Measurements from ENCODE around the gene SCN3A. TPM values are rescaled to one million over a fixed set of nuclear protein-coding genes. Genes with fewer than 3 reads are reported as not detected.

Gene SCN3A
- total RNA-seq, 4 donors from 2014 or later: 0.62 to 5.7 (median 1.4) TPM

DNA sequence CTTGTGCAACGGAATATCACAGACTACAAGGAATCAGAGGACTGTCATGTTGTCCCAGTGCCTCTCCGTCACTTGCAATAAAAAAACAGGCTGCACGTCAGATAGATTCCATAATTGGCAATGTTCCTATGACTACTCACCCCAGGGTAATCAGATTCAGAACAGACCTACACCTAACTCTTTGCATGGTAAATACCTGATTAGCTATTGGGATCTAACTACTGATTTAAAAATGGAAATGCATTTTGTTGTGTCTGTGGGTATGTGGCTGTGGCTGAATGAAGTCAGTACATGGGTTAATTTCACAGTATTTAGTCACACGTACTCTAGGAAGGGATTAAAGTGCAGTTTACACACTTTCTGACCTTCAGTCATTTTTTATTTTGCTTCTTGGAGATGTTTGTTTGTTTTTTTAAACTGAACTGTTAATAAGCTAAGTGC lies 91.7 kb downstream of the SCN3A start:
- no peak for ATAC-seq
- Histone ChIP-seq H3K9me3 (peaks cover 0 to 4% (median 0%) of the 10 kb centered on the region in 3 donors), H3K27ac (no peak overlapping the region), H3K4me3 (no peak overlapping the region), H3K36me3 (no peaks in the 10 kb centered on the region), H3K4me1 (no peaks in the 10 kb centered on the region), H3K27me3 (no peaks in the 10 kb centered on the region)
- TF ChIP-seq POLR2AphosphoS5 (IDR thresholded peaks at IDR 0.05): no peak
- TF ChIP-seq POLR2A (IDR thresholded peaks at IDR 0.05): no peak
- no peak for TF ChIP-seq EP300 (IDR thresholded peaks at IDR 0.05)
- TF ChIP-seq, protein P1, sequence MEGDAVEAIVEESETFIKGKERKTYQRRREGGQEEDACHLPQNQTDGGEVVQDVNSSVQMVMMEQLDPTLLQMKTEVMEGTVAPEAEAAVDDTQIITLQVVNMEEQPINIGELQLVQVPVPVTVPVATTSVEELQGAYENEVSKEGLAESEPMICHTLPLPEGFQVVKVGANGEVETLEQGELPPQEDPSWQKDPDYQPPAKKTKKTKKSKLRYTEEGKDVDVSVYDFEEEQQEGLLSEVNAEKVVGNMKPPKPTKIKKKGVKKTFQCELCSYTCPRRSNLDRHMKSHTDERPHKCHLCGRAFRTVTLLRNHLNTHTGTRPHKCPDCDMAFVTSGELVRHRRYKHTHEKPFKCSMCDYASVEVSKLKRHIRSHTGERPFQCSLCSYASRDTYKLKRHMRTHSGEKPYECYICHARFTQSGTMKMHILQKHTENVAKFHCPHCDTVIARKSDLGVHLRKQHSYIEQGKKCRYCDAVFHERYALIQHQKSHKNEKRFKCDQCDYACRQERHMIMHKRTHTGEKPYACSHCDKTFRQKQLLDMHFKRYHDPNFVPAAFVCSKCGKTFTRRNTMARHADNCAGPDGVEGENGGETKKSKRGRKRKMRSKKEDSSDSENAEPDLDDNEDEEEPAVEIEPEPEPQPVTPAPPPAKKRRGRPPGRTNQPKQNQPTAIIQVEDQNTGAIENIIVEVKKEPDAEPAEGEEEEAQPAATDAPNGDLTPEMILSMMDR (IDR thresholded peaks at IDR 0.05): no peak
- WGBS, 2 donors (ENCODE audit: low coverage in 1 of 2): 53 to 61% methylated on average over 3 to 4 of the region's 4 CpGs

DNA sequence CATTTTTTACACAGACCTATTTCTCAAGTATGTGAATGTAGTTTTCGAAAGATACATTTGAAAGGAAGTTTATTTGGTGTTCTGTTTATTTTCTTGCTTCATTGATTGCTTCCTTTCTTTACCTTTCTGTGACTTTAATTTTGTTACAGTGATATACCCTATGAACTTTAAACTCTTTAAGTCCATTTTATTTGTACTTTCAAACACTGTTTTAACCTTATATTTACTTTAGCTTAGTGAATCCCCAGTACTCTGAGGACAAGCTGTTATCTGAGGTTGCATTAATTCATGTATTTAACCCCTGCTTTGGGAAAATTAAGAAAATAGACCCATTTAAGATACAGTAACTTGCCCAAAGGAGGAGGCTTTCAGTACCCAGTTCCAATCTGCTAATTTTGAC lies 93.5 kb downstream of the SCN3A start:
- no peaks in the 10 kb centered on the region for H3K36me3 ChIP-seq
- H3K27me3 ChIP-seq: no peaks in the 10 kb centered on the region
- no peaks in the 10 kb centered on the region for H3K4me1 ChIP-seq
- no peaks in the 10 kb centered on the region for H3K9me3 ChIP-seq
- ATAC-seq: no peak
- H3K27ac ChIP-seq: no peak overlapping the region
- H3K4me3 ChIP-seq: no peak overlapping the region
- TF ChIP-seq POLR2AphosphoS5 (IDR thresholded peaks at IDR 0.05): no peak
- TF ChIP-seq, protein P1 (IDR thresholded peaks at IDR 0.05): no peak
- no peak for TF ChIP-seq EP300 (IDR thresholded peaks at IDR 0.05)
- no peak for TF ChIP-seq POLR2A (IDR thresholded peaks at IDR 0.05)
- 88 to 89% methylated on average over 1 of the region's 1 CpG for WGBS, 2 donors (ENCODE audit: low coverage in 1 of 2)

DNA sequence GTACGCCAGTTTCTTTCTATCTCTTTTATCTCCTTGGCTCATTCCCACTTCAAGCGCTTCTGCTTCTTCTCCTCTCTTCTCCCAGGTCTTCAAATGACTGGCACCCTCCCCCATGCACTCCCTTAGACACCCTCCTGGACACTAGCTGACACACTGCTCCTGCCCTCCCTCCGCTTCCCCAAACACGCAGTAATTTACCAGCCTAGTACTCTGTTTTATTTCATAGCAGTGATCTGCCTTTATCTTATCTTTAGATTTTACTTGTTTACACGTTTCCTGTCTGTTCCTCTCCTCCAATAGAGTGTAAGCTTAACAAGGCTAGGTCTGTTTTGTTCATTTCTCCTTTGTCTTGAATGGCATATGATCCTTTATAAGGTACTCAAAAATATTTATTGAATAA lies 93.9 kb downstream of the SCN3A start:
- H3K27ac ChIP-seq: no peak overlapping the region
- no peak for ATAC-seq
- WGBS, 2 donors (ENCODE audit: low coverage in 1 of 2): 59 to 63% methylated on average over 5 of the region's 5 CpGs
- H3K9me3 ChIP-seq: no peaks in the 10 kb centered on the region
- no peak overlapping the region for H3K4me3 ChIP-seq
- no peak for TF ChIP-seq EP300 (IDR thresholded peaks at IDR 0.05)
- TF ChIP-seq POLR2A (IDR thresholded peaks at IDR 0.05): no peak
- no peak for TF ChIP-seq POLR2AphosphoS5 (IDR thresholded peaks at IDR 0.05)
- TF ChIP-seq, protein P1 (IDR thresholded peaks at IDR 0.05): no peak
- no peaks in the 10 kb centered on the region for H3K4me1 ChIP-seq
- H3K27me3 ChIP-seq: no peaks in the 10 kb centered on the region
- H3K36me3 ChIP-seq: no peaks in the 10 kb centered on the region

DNA sequence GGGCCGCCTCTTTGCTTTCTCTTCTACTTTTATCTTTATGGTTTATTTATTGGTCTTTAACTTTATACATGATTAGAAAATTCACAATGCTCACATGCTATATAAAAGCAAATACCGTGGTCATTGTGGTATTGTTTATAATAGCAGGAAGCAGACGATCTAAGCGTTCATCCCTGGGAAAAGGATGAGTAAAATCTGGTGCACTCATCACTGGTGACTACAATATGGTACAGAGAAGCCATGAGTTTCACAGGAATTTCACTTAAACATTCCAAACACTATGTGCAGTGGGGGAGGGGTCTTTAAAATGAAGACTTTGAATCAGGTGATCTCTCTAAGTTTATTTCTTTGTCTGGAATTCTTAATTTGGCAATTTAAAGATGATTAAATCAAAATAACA lies 97.9 kb downstream of the SCN3A start:
- WGBS, 2 donors (ENCODE audit: low coverage in 1 of 2): 30 to 49% methylated on average over 4 of the region's 4 CpGs
- Histone ChIP-seq H3K36me3 (no peaks in the 10 kb centered on the region), H3K27me3 (no peaks in the 10 kb centered on the region), H3K4me1 (no peaks in the 10 kb centered on the region), H3K9me3 (no peaks in the 10 kb centered on the region), H3K27ac (no peak overlapping the region), H3K4me3 (no peak overlapping the region)
- TF ChIP-seq EP300 (IDR thresholded peaks at IDR 0.05): no peak
- no peak for TF ChIP-seq POLR2A (IDR thresholded peaks at IDR 0.05)
- TF ChIP-seq, protein P1 (IDR thresholded peaks at IDR 0.05): no peak
- TF ChIP-seq POLR2AphosphoS5 (IDR thresholded peaks at IDR 0.05): no peak
- ATAC-seq: no peak
